Measurements from ENCODE around the gene UBE2E1. TPM values are rescaled to one million over a fixed set of nuclear protein-coding genes. Genes with fewer than 3 reads are reported as not detected.

The UBE2E1 gene
- total RNA-seq, 3 donors from 2014 or later (not counting 1 experiment from before 2014, with no cell fraction given): 80.0 to 89.5 (median 86.9) TPM

DNA sequence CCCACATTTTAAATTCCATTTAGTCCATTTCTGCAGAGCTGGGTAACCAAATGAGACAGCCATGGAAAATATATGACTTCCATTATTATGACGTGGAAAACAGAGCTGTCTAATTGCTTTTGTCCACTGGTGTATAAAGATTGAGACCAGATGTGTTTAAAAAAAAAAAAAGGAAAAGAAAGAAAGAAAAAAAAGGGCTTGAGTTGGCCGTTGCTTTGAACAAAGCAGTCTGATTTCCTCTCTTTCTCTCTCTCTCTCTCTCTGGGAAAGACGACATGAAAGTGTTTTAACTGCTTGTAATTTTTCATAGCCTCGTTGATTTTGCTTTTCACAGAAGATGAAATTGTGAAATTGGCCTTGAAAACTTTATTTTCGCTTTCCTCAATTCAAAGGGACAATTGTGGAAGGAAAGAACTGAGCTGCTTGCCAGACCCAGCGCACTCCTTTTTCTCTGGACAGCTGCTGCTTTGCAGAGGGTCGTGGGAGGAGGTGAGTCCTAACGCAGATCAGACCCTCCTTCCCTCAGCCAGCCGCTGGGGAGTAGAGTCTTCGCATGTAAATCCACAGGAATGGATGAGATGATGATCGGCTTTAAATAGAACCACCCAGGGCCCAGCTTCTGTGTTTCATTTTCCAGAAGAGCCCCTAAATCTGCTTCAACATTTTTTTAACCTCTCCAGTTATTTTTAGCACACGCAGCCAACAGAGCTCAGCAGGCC lies 42.8 kb upstream of the UBE2E1 start:
- WGBS (ENCODE audit: insufficient coverage): 48% methylated on average over 9 of the region's 12 CpGs
- ATAC-seq (no peak), DNase-seq (no peak)
- Mint-ChIP-seq H3K27me3 (ENCODE audit: low read depth in 2 of 2) (no peaks in the 10 kb centered on the region), H3K36me3 (no peaks in the 10 kb centered on the region), H3K4me1 (peaks cover 43% of the 10 kb centered on the region in 2 donors), H3K27ac (no peak overlapping the region), H3K4me3 (no peak overlapping the region), H3K9me3 (no peaks in the 10 kb centered on the region)
- Histone ChIP-seq H3K4me1 (ENCODE audit: control insufficient read depth, insufficient read depth, low read length) (peaks cover 37% of the 10 kb centered on the region), H3K4me3 (ENCODE audit: low read length) (no peak overlapping the region), H3K9me3 (ENCODE audit: control insufficient read depth, insufficient read depth, low read length) (no peaks in the 10 kb centered on the region), H3K27me3 (ENCODE audit: control insufficient read depth, insufficient read depth, low read length) (no peaks in the 10 kb centered on the region), H3K27ac (ENCODE audit: low read length) (no peak overlapping the region), H3K36me3 (ENCODE audit: control insufficient read depth, insufficient read depth, low read length) (no peaks in the 10 kb centered on the region)
- no peak for TF ChIP-seq CTCF (IDR thresholded peaks at IDR 0.05)
- intact Hi-C loops (cut with micrococcal nuclease): no loop called here

DNA sequence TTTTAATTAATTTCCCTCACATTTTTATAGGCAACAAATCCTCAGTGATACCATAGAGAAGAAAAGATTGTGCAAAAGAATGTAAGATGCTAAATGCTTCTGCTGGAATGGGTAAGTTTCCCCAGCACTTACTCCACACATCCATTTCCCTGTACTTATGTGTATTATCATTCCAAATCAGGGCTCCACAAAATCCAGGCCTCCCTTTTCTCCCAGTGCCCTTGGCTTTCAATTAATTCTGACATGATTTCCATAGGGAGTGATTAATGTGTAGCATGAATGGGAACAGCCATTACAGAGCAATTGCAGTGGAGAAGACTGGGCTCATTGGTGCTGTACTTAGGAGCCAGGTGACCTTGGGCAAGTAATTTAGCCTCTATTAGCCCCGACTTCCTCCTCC lies 41.3 kb upstream of the UBE2E1 start:
- intact Hi-C loops (cut with micrococcal nuclease): no loop called here
- no peaks in the 10 kb centered on the region for H3K36me3 Mint-ChIP-seq
- H3K4me1 Mint-ChIP-seq: peaks cover 31% of the 10 kb centered on the region in 2 donors
- no peak overlapping the region for H3K4me3 Mint-ChIP-seq
- 100% methylated on average over 1 of the region's 1 CpG for WGBS (ENCODE audit: insufficient coverage)
- no peak overlapping the region for H3K4me3 ChIP-seq (ENCODE audit: low read length)
- H3K4me1 ChIP-seq (ENCODE audit: control insufficient read depth, insufficient read depth, low read length): peaks cover 28% of the 10 kb centered on the region
- ATAC-seq: no peak
- no peaks in the 10 kb centered on the region for H3K9me3 ChIP-seq (ENCODE audit: control insufficient read depth, insufficient read depth, low read length)
- no peak overlapping the region for H3K27ac Mint-ChIP-seq
- H3K27ac ChIP-seq (ENCODE audit: low read length): no peak overlapping the region
- H3K9me3 Mint-ChIP-seq: no peaks in the 10 kb centered on the region
- TF ChIP-seq CTCF (IDR thresholded peaks at IDR 0.05): no peak
- no peaks in the 10 kb centered on the region for H3K27me3 Mint-ChIP-seq (ENCODE audit: low read depth in 2 of 2)
- no peak for DNase-seq
- H3K36me3 ChIP-seq (ENCODE audit: control insufficient read depth, insufficient read depth, low read length): no peaks in the 10 kb centered on the region
- no peaks in the 10 kb centered on the region for H3K27me3 ChIP-seq (ENCODE audit: control insufficient read depth, insufficient read depth, low read length)

GRCh38 chr3:23767546-23767945 lies 38.2 kb upstream of the UBE2E1 start:
- no peaks in the 10 kb centered on the region for H3K4me1 ChIP-seq (ENCODE audit: control insufficient read depth, insufficient read depth, low read length)
- no peak for TF ChIP-seq CTCF (IDR thresholded peaks at IDR 0.05)
- no peaks in the 10 kb centered on the region for H3K36me3 ChIP-seq (ENCODE audit: control insufficient read depth, insufficient read depth, low read length)
- intact Hi-C loops (cut with micrococcal nuclease): no loop called here
- ATAC-seq: no peak
- H3K4me1 Mint-ChIP-seq: peaks cover 3 to 5% of the 10 kb centered on the region in 2 donors
- no peak for DNase-seq
- no peak overlapping the region for H3K27ac Mint-ChIP-seq
- no peaks in the 10 kb centered on the region for H3K9me3 ChIP-seq (ENCODE audit: control insufficient read depth, insufficient read depth, low read length)
- H3K27ac ChIP-seq (ENCODE audit: low read length): no peak overlapping the region
- no peaks in the 10 kb centered on the region for H3K36me3 Mint-ChIP-seq
- no peaks in the 10 kb centered on the region for H3K9me3 Mint-ChIP-seq
- H3K27me3 ChIP-seq (ENCODE audit: control insufficient read depth, insufficient read depth, low read length): no peaks in the 10 kb centered on the region
- WGBS (ENCODE audit: insufficient coverage): 91% methylated on average over 2 of the region's 2 CpGs
- H3K4me3 Mint-ChIP-seq: no peak overlapping the region
- H3K27me3 Mint-ChIP-seq (ENCODE audit: low read depth in 2 of 2): no peaks in the 10 kb centered on the region
- H3K4me3 ChIP-seq (ENCODE audit: low read length): no peak overlapping the region

Measured in natural killer cell (primary cell).